GM23338 (cell line): Measurements from ENCODE around the gene COL4A5.

Experiments
- CREB1 ChIP-seq: fragments of 250-450 bp; sonication (Bioruptor Pico); IDR thresholded peaks from 2 replicates; pipeline ENCODE4 v1.5.0; 2020; ENCODE audit warnings: low read depth, mild to moderate bottlenecking, moderate library complexity
- EZH2 ChIP-seq: fragments of 200-600 bp; sonication (generic); IDR thresholded peaks from one replicate; pipeline ENCODE4 v1.8.0; 2017; ENCODE audit warnings: antibody characterized with exemption, mild to moderate bottlenecking, low read depth; ENCODE audit not compliant: unreplicated experiment
- JUNB ChIP-seq: IDR thresholded peaks from one replicate; pipeline ENCODE4 v1.6.1; 2016; ENCODE audit warnings: antibody characterized with exemption; ENCODE audit not compliant: unreplicated experiment
- POLR2AphosphoS5 ChIP-seq: IDR thresholded peaks from 2 replicates; pipeline ENCODE4 v1.6.1; 2016; ENCODE audit warnings: antibody characterized with exemption, low read depth
- TF ChIP-seq, protein P1 (sequence below), 2 experiments: fragments of 200-600 bp in 1 of 2; sonication (generic) in 1 of 2; conservative IDR thresholded peaks; 2 replicates each; pipeline versions ENCODE4 v1.5.1 to v1.6.1; 2016 to 2017; ENCODE audit warnings: antibody characterized with exemption in 2 of 2, low read depth in 2 of 2, mild to moderate bottlenecking in 2 of 2, moderate library complexity in 1 of 2
- TF ChIP-seq, protein P2 (sequence below): IDR thresholded peaks from one replicate; pipeline ENCODE4 v1.6.1; 2018; ENCODE audit warnings: antibody characterized with exemption; ENCODE audit not compliant: unreplicated experiment

DNA sequence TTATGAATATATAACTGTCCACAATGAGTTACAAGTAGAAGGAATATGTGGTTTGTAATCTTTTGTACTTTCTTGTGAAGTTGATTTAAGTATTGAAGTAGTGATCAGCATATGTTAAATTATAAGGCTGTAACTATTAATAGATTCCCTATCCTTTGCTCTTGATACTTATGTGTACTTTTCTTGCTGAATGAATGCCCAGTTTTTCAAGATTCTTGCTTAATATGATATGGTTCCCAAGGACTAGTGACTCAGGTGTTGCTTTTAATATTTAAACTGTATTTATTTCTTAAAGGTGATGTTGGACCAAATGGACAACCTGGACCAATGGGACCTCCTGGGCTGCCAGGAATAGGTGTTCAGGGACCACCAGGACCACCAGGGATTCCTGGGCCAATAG is 175.0 kb downstream of the COL4A5 start:
- no peak for TF ChIP-seq JUNB
- no peak for TF ChIP-seq EZH2
- TF ChIP-seq, protein P1, sequence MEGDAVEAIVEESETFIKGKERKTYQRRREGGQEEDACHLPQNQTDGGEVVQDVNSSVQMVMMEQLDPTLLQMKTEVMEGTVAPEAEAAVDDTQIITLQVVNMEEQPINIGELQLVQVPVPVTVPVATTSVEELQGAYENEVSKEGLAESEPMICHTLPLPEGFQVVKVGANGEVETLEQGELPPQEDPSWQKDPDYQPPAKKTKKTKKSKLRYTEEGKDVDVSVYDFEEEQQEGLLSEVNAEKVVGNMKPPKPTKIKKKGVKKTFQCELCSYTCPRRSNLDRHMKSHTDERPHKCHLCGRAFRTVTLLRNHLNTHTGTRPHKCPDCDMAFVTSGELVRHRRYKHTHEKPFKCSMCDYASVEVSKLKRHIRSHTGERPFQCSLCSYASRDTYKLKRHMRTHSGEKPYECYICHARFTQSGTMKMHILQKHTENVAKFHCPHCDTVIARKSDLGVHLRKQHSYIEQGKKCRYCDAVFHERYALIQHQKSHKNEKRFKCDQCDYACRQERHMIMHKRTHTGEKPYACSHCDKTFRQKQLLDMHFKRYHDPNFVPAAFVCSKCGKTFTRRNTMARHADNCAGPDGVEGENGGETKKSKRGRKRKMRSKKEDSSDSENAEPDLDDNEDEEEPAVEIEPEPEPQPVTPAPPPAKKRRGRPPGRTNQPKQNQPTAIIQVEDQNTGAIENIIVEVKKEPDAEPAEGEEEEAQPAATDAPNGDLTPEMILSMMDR (conservative IDR thresholded peaks at IDR 0.05; ENCODE audit: low read depth in 2 of 2), result no peak
- TF ChIP-seq POLR2AphosphoS5, result no peak
- no peak for TF ChIP-seq CREB1 (CRISPR knock-in tag)
- TF ChIP-seq, protein P2, sequence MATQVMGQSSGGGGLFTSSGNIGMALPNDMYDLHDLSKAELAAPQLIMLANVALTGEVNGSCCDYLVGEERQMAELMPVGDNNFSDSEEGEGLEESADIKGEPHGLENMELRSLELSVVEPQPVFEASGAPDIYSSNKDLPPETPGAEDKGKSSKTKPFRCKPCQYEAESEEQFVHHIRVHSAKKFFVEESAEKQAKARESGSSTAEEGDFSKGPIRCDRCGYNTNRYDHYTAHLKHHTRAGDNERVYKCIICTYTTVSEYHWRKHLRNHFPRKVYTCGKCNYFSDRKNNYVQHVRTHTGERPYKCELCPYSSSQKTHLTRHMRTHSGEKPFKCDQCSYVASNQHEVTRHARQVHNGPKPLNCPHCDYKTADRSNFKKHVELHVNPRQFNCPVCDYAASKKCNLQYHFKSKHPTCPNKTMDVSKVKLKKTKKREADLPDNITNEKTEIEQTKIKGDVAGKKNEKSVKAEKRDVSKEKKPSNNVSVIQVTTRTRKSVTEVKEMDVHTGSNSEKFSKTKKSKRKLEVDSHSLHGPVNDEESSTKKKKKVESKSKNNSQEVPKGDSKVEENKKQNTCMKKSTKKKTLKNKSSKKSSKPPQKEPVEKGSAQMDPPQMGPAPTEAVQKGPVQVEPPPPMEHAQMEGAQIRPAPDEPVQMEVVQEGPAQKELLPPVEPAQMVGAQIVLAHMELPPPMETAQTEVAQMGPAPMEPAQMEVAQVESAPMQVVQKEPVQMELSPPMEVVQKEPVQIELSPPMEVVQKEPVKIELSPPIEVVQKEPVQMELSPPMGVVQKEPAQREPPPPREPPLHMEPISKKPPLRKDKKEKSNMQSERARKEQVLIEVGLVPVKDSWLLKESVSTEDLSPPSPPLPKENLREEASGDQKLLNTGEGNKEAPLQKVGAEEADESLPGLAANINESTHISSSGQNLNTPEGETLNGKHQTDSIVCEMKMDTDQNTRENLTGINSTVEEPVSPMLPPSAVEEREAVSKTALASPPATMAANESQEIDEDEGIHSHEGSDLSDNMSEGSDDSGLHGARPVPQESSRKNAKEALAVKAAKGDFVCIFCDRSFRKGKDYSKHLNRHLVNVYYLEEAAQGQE, result no peak
